A549 (cell line): ENCODE data around the gene C6orf52. TPM values are rescaled to one million over a fixed set of nuclear protein-coding genes. Genes with fewer than 3 reads are reported as not detected.

ENCODE experiments used
- ATAC-seq, 2 experiments: fragments of 200-7000 bp in 1 of 2; fragments of >200 bp in 1 of 2; cut with Nextera tagmentation in 1 of 2; cut with Tn5 transposase in 1 of 2; 3 replicates each; pipeline versions ENCODE4 v1.8.0 to v1.9.1; 2018 to 2020; ENCODE audit warnings: mild to moderate bottlenecking in 1 of 2, moderate library complexity in 1 of 2
- CTCF ChIA-PET: fragments of 300-600 bp; sonication (Branson Sonifier 250); formaldehyde crosslinking; extraction: SDS; loops from one replicate; lab custom pipeline; 2021; ENCODE audit warnings: antibody characterized with exemption, inconsistent platforms; lab: Yijun Ruan, JAX
- POLR2A ChIA-PET: fragments of 350-600 bp; formaldehyde crosslinking; extraction: SDS; loops from one replicate; lab custom pipeline; 2021; ENCODE audit warnings: antibody characterized with exemption, inconsistent platforms; lab: Yijun Ruan, JAX
- DNase-seq, 2 experiments: peaks; one replicate each; pipeline versions ENCODE4 v3.0.0 to v3.0.0-alpha.2; 2011 to 2016; ENCODE audit warnings: low read depth in 1 of 2, low spot score in 1 of 2
- FAIRE-seq: peaks from 2 replicates; lab custom pipeline; 2011; peaks lifted over from hg19 to GRCh38; lab: Jason Lieb, UNC
- H3K27ac ChIP-seq, 2 experiments: fragments of >200 bp; sonication (Bioruptor Twin); formaldehyde crosslinking; 3 replicates each; pipeline ENCODE4 v1.5.1; 2016 to 2017
- H3K4me1 ChIP-seq: fragments of >200 bp; sonication (Bioruptor Twin); formaldehyde crosslinking; 3 replicates; pipeline ENCODE4 v1.6.1; 2016
- H3K4me2 ChIP-seq: fragments of >200 bp; sonication (Bioruptor Twin); formaldehyde crosslinking; 3 replicates; pipeline ENCODE4 v1.6.1; 2016
- H3K4me3 ChIP-seq: fragments of >200 bp; sonication (Bioruptor Twin); formaldehyde crosslinking; 3 replicates; pipeline ENCODE4 v1.5.1; 2016
- H3K9me3 ChIP-seq: fragments of >200 bp; sonication (Bioruptor Twin); formaldehyde crosslinking; 3 replicates; pipeline ENCODE4 v1.6.1; 2016
- BCL3 ChIP-seq: fragments of >200 bp; sonication (Bioruptor Twin); formaldehyde crosslinking; IDR thresholded peaks from 3 replicates; pipeline ENCODE4 v1.6.1; 2016
- BHLHE40 ChIP-seq: IDR thresholded peaks from 2 replicates; pipeline ENCODE4 v1.6.1; 2012; ENCODE audit warnings: low read depth, low read length, inconsistent platforms
- CEBPB ChIP-seq, 2 experiments: fragments of >200 bp in 1 of 2; sonication (Bioruptor Twin) in 1 of 2; formaldehyde crosslinking in 1 of 2; IDR thresholded peaks; 2 replicates each; pipeline ENCODE4 v1.6.1; 2012 to 2016
- CHD2 ChIP-seq: fragments of 150-350 bp; IDR thresholded peaks from 2 replicates; pipeline ENCODE4 v1.6.1; 2014; ENCODE audit warnings: low read length; ENCODE audit not compliant: partially characterized antibody
- CHD4 ChIP-seq: fragments of 200-600 bp; sonication (generic); IDR thresholded peaks from 2 replicates; pipeline ENCODE4 v1.6.1; 2016; ENCODE audit warnings: antibody characterized with exemption, mild to moderate bottlenecking, borderline replicate concordance
- CTCF ChIP-seq: fragments of >200 bp; sonication (Bioruptor Twin); formaldehyde crosslinking; IDR thresholded peaks from 3 replicates; pipeline ENCODE4 v1.5.1; 2016
- EHF ChIP-seq: fragments of 250-450 bp; sonication (Bioruptor Pico); IDR thresholded peaks from 2 replicates; pipeline ENCODE4 v1.5.0; 2020; ENCODE audit warnings: mild to moderate bottlenecking
- EP300 ChIP-seq, 2 experiments: fragments of >200 bp; sonication (Bioruptor Twin); formaldehyde crosslinking; IDR thresholded peaks; 2 replicates in 1 of 2; 3 replicates in 1 of 2; pipeline ENCODE4 v1.6.1; 2016 to 2017
- FOSB ChIP-seq: fragments of 250-450 bp; sonication (Bioruptor Pico); IDR thresholded peaks from 2 replicates; pipeline ENCODE4 v1.5.0; 2020; ENCODE audit warnings: mild to moderate bottlenecking, moderate library complexity
- FOSL2 ChIP-seq, 2 experiments: fragments of 450-650 bp in 1 of 2; fragments of >200 bp in 1 of 2; sonication (Bioruptor Twin) in 1 of 2; formaldehyde crosslinking; IDR thresholded peaks; 2 replicates each; pipeline versions ENCODE4 v1.5.0 to v1.6.1; 2016 to 2020; ENCODE audit warnings: mild to moderate bottlenecking in 1 of 2, moderate library complexity in 1 of 2
- FOXS1 ChIP-seq: fragments of 250-450 bp; sonication (Bioruptor Pico); IDR thresholded peaks from 2 replicates; pipeline ENCODE4 v1.5.0; 2020; ENCODE audit warnings: mild to moderate bottlenecking, moderate library complexity
- HEYL ChIP-seq: fragments of 250-450 bp; sonication (Bioruptor Pico); IDR thresholded peaks from 2 replicates; pipeline ENCODE4 v1.8.0; 2021; ENCODE audit warnings: mild to moderate bottlenecking, moderate library complexity
- JUN ChIP-seq, 2 experiments: fragments of >200 bp; sonication (Bioruptor Twin); formaldehyde crosslinking; IDR thresholded peaks; 2 replicates in 1 of 2; 3 replicates in 1 of 2; pipeline ENCODE4 v1.6.1; 2016 to 2017
- KDM1A ChIP-seq: fragments of 200-600 bp; sonication (generic); IDR thresholded peaks from 2 replicates; pipeline ENCODE4 v1.6.1; 2016; ENCODE audit warnings: low read depth, mild to moderate bottlenecking
- MAFK ChIP-seq: fragments of 450-650 bp; IDR thresholded peaks from 2 replicates; pipeline ENCODE4 v1.6.1; 2014; ENCODE audit not compliant: partially characterized antibody
- MYC ChIP-seq: IDR thresholded peaks from 2 replicates; pipeline ENCODE4 v1.6.1; 2012; ENCODE audit warnings: mild to moderate bottlenecking, inconsistent platforms, low read length, improper control_type of control experiment, borderline replicate concordance
- NPAS2 ChIP-seq: fragments of 250-450 bp; sonication (Bioruptor Pico); IDR thresholded peaks from 2 replicates; pipeline ENCODE4 v1.8.0; 2022; ENCODE audit warnings: mild to moderate bottlenecking, moderate library complexity, borderline replicate concordance
- PBX3 ChIP-seq: IDR thresholded peaks from 2 replicates; pipeline ENCODE4 v1.6.1; 2012
- POLR2AphosphoS2 ChIP-seq: conservative IDR thresholded peaks from 2 replicates; pipeline ENCODE4 v1.6.1; 2012; ENCODE audit warnings: low read length, improper control_type of control experiment, inconsistent platforms
- RARB ChIP-seq: fragments of 250-450 bp; sonication (Bioruptor Pico); IDR thresholded peaks from 2 replicates; pipeline ENCODE4 v1.8.0; 2021; ENCODE audit warnings: mild to moderate bottlenecking, moderate library complexity
- TP53 ChIP-seq: fragments of 250-450 bp; sonication (Bioruptor Pico); IDR thresholded peaks from 2 replicates; pipeline ENCODE4 v1.5.0; 2021; ENCODE audit warnings: mild to moderate bottlenecking, moderate library complexity
- ZC3H11A ChIP-seq: fragments of 450-650 bp; IDR thresholded peaks from 2 replicates; pipeline ENCODE4 v1.6.1; 2014; ENCODE audit warnings: antibody characterized with exemption, mild to moderate bottlenecking
- WGBS: methylation state at CpG from one replicate; pipeline ENCODE4 v1.1.6; 2017; ENCODE audit errors: missing lambda C conversion rate; 5-methylcytosine and 5-hydroxymethylcytosine counted together
- polyA plus RNA-seq, 4 experiments: library from polyadenylated mRNA; depleted of rRNA in 3 of 4; stranded (reverse); fragments of >200 nt; fragmentation: RNase III in 1 of 4; extraction: RNeasy Plus Mini Kit Qiagen cat#74134 plus additional on column Dnase treatment in 1 of 4; gene quantifications; 2 replicates in 3 of 4; 3 replicates in 1 of 4; pipeline ENCODE4 v1.2.3, GENCODE V29; 2011 to 2017

Gene C6orf52
- polyA plus RNA-seq, 2 of the 4 experiments (the other 2 are of a cell fraction) = 1.3 to 2.2 TPM

- Histone ChIP-seq H3K4me3 (no peak overlapping the region), H3K4me1 (no peaks in the 10 kb centered on the region), H3K9me3 (no peaks in the 10 kb centered on the region), H3K4me2 (no peak overlapping the region), H3K27ac (no peak overlapping the region)
- FAIRE-seq (no peak), DNase-seq (no peak), ATAC-seq (no peak)
- ChIA-PET POLR2A (no interaction called here), CTCF (interaction anchor here (0.7 to 1.5 kb wide), 2 partner anchors 10 to 115 kb away, joined by 3 to 4 read pairs; no protein-coding TSS in a partner anchor)
- TF ChIP-seq BHLHE40 = no peak
- TF ChIP-seq CEBPB (IDR thresholded peaks at IDR 0.05) = no peak
- no peak for TF ChIP-seq EP300 (IDR thresholded peaks at IDR 0.05)
- TF ChIP-seq CHD4 = no peak
- WGBS = 79% methylated on average over 8 of the region's 8 CpGs
Measured at GRCh38 chr6:10686901-10687300, 7.5 kb downstream of the C6orf52 start.

- 68% methylated on average over 3 of the region's 3 CpGs for WGBS
- Histone ChIP-seq H3K9me3 (no peaks in the 10 kb centered on the region), H3K27ac (no peak overlapping the region), H3K4me1 (no peaks in the 10 kb centered on the region)
- no peak for FAIRE-seq
- TF ChIP-seq BHLHE40 (no peak), TP53 (CRISPR knock-in tag) (no peak), PBX3 (no peak), HEYL (CRISPR knock-in tag) (no peak)
- TF ChIP-seq, all 56 proteins: peak for 0
- ChIA-PET POLR2A (no interaction called here), CTCF (interaction anchor here (1.5 kb wide), 1 partner anchor 117 kb away, joined by 4 read pairs; no protein-coding TSS in a partner anchor)
- Histone ChIP-seq H3K4me2 (no peak overlapping the region), H3K4me3 (no peak overlapping the region)
- ATAC-seq (no peak), DNase-seq (no peak)
Measured at GRCh38 chr6:10685092-10685915, 9.1 kb downstream of the C6orf52 start.

GRCh38 chr6:10684618-10685017 is 9.8 kb downstream of the C6orf52 start:
- no peak for FAIRE-seq
- CTCF ChIA-PET = no interaction called here

GRCh38 chr6:10682355-10682988 is 11.9 kb downstream of the C6orf52 start:
- no peak for ATAC-seq
- Histone ChIP-seq H3K9me3 (no peaks in the 10 kb centered on the region), H3K4me1 (no peaks in the 10 kb centered on the region), H3K4me2 (no peak overlapping the region), H3K4me3 (no peak overlapping the region), H3K27ac (no peak overlapping the region)
- no peak for DNase-seq
- CTCF ChIA-PET = no interaction called here
- POLR2A ChIA-PET = no interaction called here
- TF ChIP-seq FOSL2 (IDR thresholded peaks at IDR 0.05) = no peak
- TF ChIP-seq FOSL2 (CRISPR knock-in tag; IDR thresholded peaks at IDR 0.05) = no peak
- TF ChIP-seq FOSB = no peak
- TF ChIP-seq FOXS1 = no peak
- TF ChIP-seq BCL3 = no peak
- no peak for TF ChIP-seq KDM1A
- TF ChIP-seq JUN (IDR thresholded peaks at IDR 0.05) = no peak
- no peak for TF ChIP-seq CTCF
- no peak for TF ChIP-seq POLR2AphosphoS2
- TF ChIP-seq TP53 (CRISPR knock-in tag) = no peak
- TF ChIP-seq RARB (CRISPR knock-in tag) = no peak
- TF ChIP-seq CHD2 = no peak
- TF ChIP-seq MYC = no peak
- TF ChIP-seq NPAS2 = no peak
- TF ChIP-seq ZC3H11A = no peak
- no peak for TF ChIP-seq EHF
- no peak for FAIRE-seq

More at GRCh38 chr6:10684618-10685017, 9.8 kb downstream of the C6orf52 start:
- H3K4me2 ChIP-seq = no peak overlapping the region
- no peaks in the 10 kb centered on the region for H3K9me3 ChIP-seq
- no peak for ATAC-seq
- POLR2A ChIA-PET = no interaction called here
- WGBS = 61% methylated on average over 5 of the region's 5 CpGs
- DNase-seq = no peak
- H3K4me3 ChIP-seq = no peak overlapping the region
- no peak for TF ChIP-seq NPAS2
- TF ChIP-seq MAFK = no peak
- no peak overlapping the region for H3K27ac ChIP-seq
- no peaks in the 10 kb centered on the region for H3K4me1 ChIP-seq
